ENCODE results near the gene GPM6B. TPM values are rescaled to one million over a fixed set of nuclear protein-coding genes. Genes with fewer than 3 reads are reported as not detected.

Gene GPM6B
- total RNA-seq, 1 experiment from 2014 or later = 99.8 TPM

- no peak for TF ChIP-seq CTCF (IDR thresholded peaks at IDR 0.05)
Observed at GRCh38 chrX:13776387-13776786, 40.5 kb downstream of the GPM6B start (continued).

- no peak for ATAC-seq
- H3K36me3 Mint-ChIP-seq = peaks cover 43% of the 10 kb centered on the region
- H3K4me3 Mint-ChIP-seq = no peak overlapping the region
- no peak overlapping the region for H3K27ac Mint-ChIP-seq
- ChIA-PET POLR2A (no interaction called here), CTCF (interaction anchor here (0.5 to 1.0 kb wide), 4 partner anchors 11 to 975 kb away, joined by 3 to 4 read pairs (median 3); no protein-coding TSS in a partner anchor)
- peaks cover 8% of the 10 kb centered on the region for H3K4me1 Mint-ChIP-seq
- no peaks in the 10 kb centered on the region for H3K9me3 Mint-ChIP-seq
- DNase-seq (ENCODE audit: low spot score) = no peak
- no peaks in the 10 kb centered on the region for H3K27me3 Mint-ChIP-seq (ENCODE audit: low read depth)
- TF ChIP-seq NR1H2 (CRISPR knock-in tag; IDR thresholded peaks at IDR 0.05) = no peak
- no peak for TF ChIP-seq ZNF423 (CRISPR knock-in tag; IDR thresholded peaks at IDR 0.05)
- TF ChIP-seq FOXJ3 (CRISPR knock-in tag; IDR thresholded peaks at IDR 0.05; ENCODE audit: borderline replicate concordance) = no peak
Observed at GRCh38 chrX:13775837-13776236, 41.1 kb downstream of the GPM6B start.

- Mint-ChIP-seq H3K4me1 (peaks cover 8% of the 10 kb centered on the region), H3K27ac (no peak overlapping the region), H3K27me3 (ENCODE audit: low read depth) (no peaks in the 10 kb centered on the region), H3K9me3 (no peaks in the 10 kb centered on the region), H3K36me3 (peaks cover 54% of the 10 kb centered on the region), H3K4me3 (no peak overlapping the region)
- CTCF ChIA-PET = no interaction called here
- no peak for DNase-seq (ENCODE audit: low spot score)
- ATAC-seq = no peak
- TF ChIP-seq PRRX2 (CRISPR knock-in tag; IDR thresholded peaks at IDR 0.05) = no peak
- no peak for TF ChIP-seq RORB (CRISPR knock-in tag; IDR thresholded peaks at IDR 0.05)
- TF ChIP-seq EMX1 (CRISPR knock-in tag; IDR thresholded peaks at IDR 0.05) = no peak
- TF ChIP-seq ZNF425 (CRISPR knock-in tag; conservative IDR thresholded peaks at IDR 0.05) = no peak
- no peak for TF ChIP-seq SOX15 (CRISPR knock-in tag; IDR thresholded peaks at IDR 0.05)
- POLR2A ChIA-PET = interaction anchor here (0.6 kb wide), 1 partner anchor 13 kb away, joined by 8 read pairs; no protein-coding TSS in a partner anchor
Observed at GRCh38 chrX:13774696-13775095, 42.2 kb downstream of the GPM6B start.

GRCh38 chrX:13770013-13770535, 46.8 kb downstream of the GPM6B start:
- Mint-ChIP-seq H3K4me3 (no peak overlapping the region), H3K27ac (no peak overlapping the region), H3K9me3 (no peaks in the 10 kb centered on the region), H3K27me3 (ENCODE audit: low read depth) (no peaks in the 10 kb centered on the region), H3K36me3 (peaks cover 66% of the 10 kb centered on the region), H3K4me1 (no peaks in the 10 kb centered on the region)
- ChIA-PET CTCF (no interaction called here), POLR2A (interaction anchor here (0.7 kb wide), 1 partner anchor 24 kb away, joined by 3 read pairs; no protein-coding TSS in a partner anchor)
- DNase-seq (ENCODE audit: low spot score) (no peak), ATAC-seq (no peak)
- TF ChIP-seq JUN (CRISPR knock-in tag; IDR thresholded peaks at IDR 0.05) (no peak), PRDM15 (CRISPR knock-in tag; IDR thresholded peaks at IDR 0.05) (no peak), ATF2 (CRISPR knock-in tag; IDR thresholded peaks at IDR 0.05; ENCODE audit: borderline replicate concordance, low read depth) (no peak), OVOL2 (CRISPR knock-in tag; IDR thresholded peaks at IDR 0.05; ENCODE audit: borderline replicate concordance) (no peak), CREB1 (CRISPR knock-in tag; IDR thresholded peaks at IDR 0.05) (no peak), CDX4 (CRISPR knock-in tag; IDR thresholded peaks at IDR 0.05; ENCODE audit: borderline replicate concordance) (no peak), FOXK1 (CRISPR knock-in tag; IDR thresholded peaks at IDR 0.05) (no peak), RELA (CRISPR knock-in tag; IDR thresholded peaks at IDR 0.05; ENCODE audit: borderline replicate concordance) (no peak), E2F4 (CRISPR knock-in tag; IDR thresholded peaks at IDR 0.05; ENCODE audit: borderline replicate concordance, low read depth) (no peak)

Measured in WTC11 (cell line).